Measurements from ENCODE around the gene GPX4.

The GPX4 gene

GRCh38 chr19:1102407-1103131 is 1.2 kb upstream of the GPX4 start:
- DNase-seq (ENCODE audit: low read depth), result no peak

- DNase-seq (ENCODE audit: low read depth), result no peak
Observed at GRCh38 chr19:1103132-1103707, 574 bp upstream of the GPX4 start.

- no peak for DNase-seq (ENCODE audit: low read depth)
Observed at GRCh38 chr19:1104311-1105007, 665 bp downstream of the GPX4 start.

- DNase-seq (ENCODE audit: low read depth), result no peak
Observed at GRCh38 chr19:1105008-1105872, 1.4 kb downstream of the GPX4 start.

GRCh38 chr19:1105873-1106840 is 2.4 kb downstream of the GPX4 start:
- DNase-seq (ENCODE audit: low read depth), result no peak

- no peak for DNase-seq (ENCODE audit: low read depth)
Observed at GRCh38 chr19:1106841-1107660, 3.3 kb downstream of the GPX4 start.

- DNase-seq (ENCODE audit: low read depth), result no peak
Observed at GRCh38 chr19:1107661-1108261, 4.0 kb downstream of the GPX4 start.

- no peak for DNase-seq (ENCODE audit: low read depth)
Observed at GRCh38 chr19:1108291-1109031, 4.7 kb downstream of the GPX4 start.

GRCh38 chr19:1109032-1109551 is 5.3 kb downstream of the GPX4 start:
- DNase-seq (ENCODE audit: low read depth), result no peak

GRCh38 chr19:1109697-1110671 is 6.2 kb downstream of the GPX4 start:
- DNase-seq (ENCODE audit: low read depth), result no peak

- DNase-seq (ENCODE audit: low read depth), result no peak
Observed at GRCh38 chr19:1110809-1111640, 7.2 kb downstream of the GPX4 start.

GRCh38 chr19:1111641-1112267 is 8.0 kb downstream of the GPX4 start:
- DNase-seq (ENCODE audit: low read depth), result no peak

- no peak for DNase-seq (ENCODE audit: low read depth)
Observed at GRCh38 chr19:1112268-1113029, 8.7 kb downstream of the GPX4 start.

- peak; percentile 75 for DNase-seq (ENCODE audit: low read depth)
Observed at GRCh38 chr19:1113030-1113985, 9.5 kb downstream of the GPX4 start.
